Femur (tissue), 1 donor: ENCODE measurements around the gene ADGB.
A peak's percentile ranks its signal among the peaks of the same experiment; 100 is the strongest.

Experiments used
- DNase-seq: peaks from one replicate; pipeline ENCODE4 v3.0.0-alpha.2; 2017

The ADGB gene

GRCh38 chr6:146635165-146635564 is 36.4 kb downstream of the ADGB start:
- no peak for DNase-seq

- no peak for DNase-seq
Observed at GRCh38 chr6:146636481-146636880, 37.7 kb downstream of the ADGB start.

GRCh38 chr6:146642921-146643320 is 44.1 kb downstream of the ADGB start:
- no peak for DNase-seq

GRCh38 chr6:146650799-146651481 is 52.2 kb downstream of the ADGB start:
- no peak for DNase-seq

GRCh38 chr6:146651482-146651863 is 52.7 kb downstream of the ADGB start:
- no peak for DNase-seq

- no peak for DNase-seq
Observed at GRCh38 chr6:146657432-146657831, 58.7 kb downstream of the ADGB start.

- DNase-seq: no peak
Observed at GRCh38 chr6:146664871-146665360, 66.1 kb downstream of the ADGB start.

- DNase-seq: no peak
Observed at GRCh38 chr6:146666909-146667308, 68.1 kb downstream of the ADGB start.

- DNase-seq: no peak
Observed at GRCh38 chr6:146670161-146670560, 71.4 kb downstream of the ADGB start.

GRCh38 chr6:146673069-146673468 is 74.3 kb downstream of the ADGB start:
- no peak for DNase-seq

GRCh38 chr6:146679386-146679785 is 80.6 kb downstream of the ADGB start:
- no peak for DNase-seq

GRCh38 chr6:146682919-146683318 is 84.1 kb downstream of the ADGB start:
- DNase-seq: no peak

GRCh38 chr6:146689806-146690205 is 91.0 kb downstream of the ADGB start:
- DNase-seq: no peak

GRCh38 chr6:146693342-146693741 is 94.6 kb downstream of the ADGB start:
- no peak for DNase-seq

GRCh38 chr6:146697921-146698320 is 99.1 kb downstream of the ADGB start:
- DNase-seq: no peak

GRCh38 chr6:146700078-146700686 is 101.4 kb downstream of the ADGB start:
- peak; percentile 81 for DNase-seq

- no peak for DNase-seq
Observed at GRCh38 chr6:146701632-146702031, 102.9 kb downstream of the ADGB start.

GRCh38 chr6:146709036-146709622 is 110.4 kb downstream of the ADGB start:
- DNase-seq: no peak

- DNase-seq: no peak
Observed at GRCh38 chr6:146719387-146719786, 120.6 kb downstream of the ADGB start.

GRCh38 chr6:146739696-146740095 is 140.9 kb downstream of the ADGB start:
- DNase-seq: no peak

- DNase-seq: no peak
Observed at GRCh38 chr6:146741609-146742008, 142.8 kb downstream of the ADGB start.

- no peak for DNase-seq
Observed at GRCh38 chr6:146753306-146753705, 154.5 kb downstream of the ADGB start.

- DNase-seq: no peak
Observed at GRCh38 chr6:146767632-146768031, 168.9 kb downstream of the ADGB start.

GRCh38 chr6:146768722-146769121 is 169.9 kb downstream of the ADGB start:
- DNase-seq: no peak
